NCI-H2196 treated with DMSO at 0.1 percent for 48 hours (cell line): ENCODE measurements around the gene RPS6KA2.
"Not testable (repeated sequence)": the region's sequence is repeated elsewhere in the genome, so short reads cannot be mapped to it uniquely, and the experiment has no call there.

ENCODE experiments used
- DNase-seq: peaks from one replicate; lab custom pipeline; 2025; ENCODE audit not compliant: unreplicated experiment; lab: John Stamatoyannopoulos, UW

The RPS6KA2 gene

GRCh38 chr6:166411271-166411670, 215.8 kb downstream of the RPS6KA2 start:
- no peak for DNase-seq

- DNase-seq = no peak
These were observed 216.6 kb downstream of the RPS6KA2 start for GRCh38 chr6:166410426-166410935.

- DNase-seq = no peak
These were observed 217.9 kb downstream of the RPS6KA2 start for GRCh38 chr6:166408936-166409755.

GRCh38 chr6:166406197-166406596, 220.9 kb downstream of the RPS6KA2 start:
- DNase-seq = no peak

- DNase-seq = no peak
These were observed 221.7 kb downstream of the RPS6KA2 start for GRCh38 chr6:166405386-166405785.

GRCh38 chr6:166402582-166403277, 224.3 kb downstream of the RPS6KA2 start:
- no peak for DNase-seq

- peak; percentile 21 for DNase-seq
These were observed 226.3 kb downstream of the RPS6KA2 start for GRCh38 chr6:166400649-166401250.

- no peak for DNase-seq
These were observed 226.9 kb downstream of the RPS6KA2 start for GRCh38 chr6:166400181-166400580.

- DNase-seq = no peak
These were observed 228.7 kb downstream of the RPS6KA2 start for GRCh38 chr6:166398348-166398747.

GRCh38 chr6:166397849-166398248, 229.2 kb downstream of the RPS6KA2 start:
- no peak for DNase-seq

- no peak for DNase-seq
These were observed 231.3 kb downstream of the RPS6KA2 start for GRCh38 chr6:166395778-166396177.

GRCh38 chr6:166395351-166395750, 231.7 kb downstream of the RPS6KA2 start:
- DNase-seq = no peak

- no peak for DNase-seq
These were observed 232.8 kb downstream of the RPS6KA2 start for GRCh38 chr6:166394036-166394892.

GRCh38 chr6:166393535-166393823, 233.6 kb downstream of the RPS6KA2 start:
- no peak for DNase-seq

- not testable (repeated sequence) for DNase-seq
These were observed 234.1 kb downstream of the RPS6KA2 start for GRCh38 chr6:166392755-166393534.

GRCh38 chr6:166389119-166389518, 237.9 kb downstream of the RPS6KA2 start:
- DNase-seq = no peak

- no peak for DNase-seq
These were observed 238.6 kb downstream of the RPS6KA2 start for GRCh38 chr6:166388290-166389004.

GRCh38 chr6:166387642-166388289, 239.3 kb downstream of the RPS6KA2 start:
- DNase-seq = no peak

- not testable (repeated sequence) for DNase-seq
These were observed 240.0 kb downstream of the RPS6KA2 start for GRCh38 chr6:166387098-166387497.
